H1 (cell line): Measurements from ENCODE around the gene RNF8. TPM values are rescaled to one million over a fixed set of nuclear protein-coding genes. Genes with fewer than 3 reads are reported as not detected.
A peak's percentile ranks its signal among the peaks of the same experiment; 100 is the strongest.

Source experiments
- CTCF ChIA-PET: fragments of 300-600 bp; sonication (Branson Sonifier 250); formaldehyde crosslinking; loops from one replicate; lab custom pipeline; 2021; ENCODE audit not compliant: partially characterized antibody; lab: Charles Lee
- POLR2A ChIA-PET: fragments of 300-600 bp; sonication (Branson Sonifier 250); formaldehyde crosslinking; loops from one replicate; lab custom pipeline; 2021; ENCODE audit warnings: inconsistent platforms; ENCODE audit not compliant: partially characterized antibody; lab: Charles Lee
- DNase-seq, 2 experiments: peaks; one replicate each; pipeline versions ENCODE4 v3.0.0 to v3.0.0-alpha.2; 2010 to 2022; ENCODE audit warnings: low spot score in 2 of 2, low read depth in 1 of 2, mixed read lengths in 1 of 2
- FAIRE-seq: peaks from 2 replicates; lab custom pipeline; 2011; peaks lifted over from hg19 to GRCh38; lab: Jason Lieb, UNC
- H2AFZ ChIP-seq: 2 replicates; pipeline ENCODE4 v1.8.1; 2012; ENCODE audit warnings: low read length, inconsistent platforms
- H2AK5ac ChIP-seq: 2 replicates; pipeline ENCODE4 v1.6.1; 2013; ENCODE audit warnings: low read depth, low read length
- H2BK120ac ChIP-seq: replicated peaks from 2 replicates; pipeline ENCODE3; 2013; ENCODE audit warnings: low read depth, low read length, inconsistent platforms
- H2BK12ac ChIP-seq: 2 replicates; pipeline ENCODE4 v1.6.1; 2013; ENCODE audit warnings: low read depth, low read length
- H2BK15ac ChIP-seq: 2 replicates; pipeline ENCODE4 v1.6.1; 2013; ENCODE audit warnings: low read length
- H2BK20ac ChIP-seq: 2 replicates; pipeline ENCODE4 v1.6.1; 2013; ENCODE audit warnings: low read length
- H2BK5ac ChIP-seq: 2 replicates; pipeline ENCODE4 v1.6.1; 2013; ENCODE audit warnings: low read depth, low read length
- H3K14ac ChIP-seq: 2 replicates; pipeline ENCODE4 v1.6.1; 2013; ENCODE audit warnings: inconsistent platforms; ENCODE audit not compliant: insufficient read length
- H3K18ac ChIP-seq: 2 replicates; pipeline ENCODE4 v1.6.1; 2013; ENCODE audit warnings: low read length; ENCODE audit errors: extremely low read depth
- H3K23ac ChIP-seq: 2 replicates; pipeline ENCODE4 v1.6.1; 2013; ENCODE audit warnings: inconsistent platforms; ENCODE audit not compliant: insufficient read length
- H3K23me2 ChIP-seq: 2 replicates; pipeline ENCODE4 v1.6.1; 2013; ENCODE audit warnings: low read depth, low read length
- H3K27ac ChIP-seq: 2 replicates; pipeline ENCODE4 v1.6.1; 2011; ENCODE audit warnings: low read depth, low read length, inconsistent platforms
- H3K27me3 ChIP-seq, 4 experiments: replicated peaks in 1 of 4; 1 replicate in 1 of 4; 2 replicates in 3 of 4; pipeline versions ENCODE4 v1.6.1 to v1.8.1; 2011 to 2013; ENCODE audit warnings: low read length in 3 of 4, mild to moderate bottlenecking in 3 of 4, inconsistent platforms in 2 of 4, mixed read lengths in 2 of 4, moderate library complexity in 1 of 4; ENCODE audit not compliant: control insufficient read depth in 3 of 4, insufficient read depth in 3 of 4; ENCODE audit errors: extremely low read depth in 1 of 4
- H3K36me3 ChIP-seq, 4 experiments: 2 replicates each; pipeline versions ENCODE4 v1.6.1 to v1.8.1; 2011 to 2013; ENCODE audit warnings: mild to moderate bottlenecking in 4 of 4, low read length in 3 of 4, moderate library complexity in 2 of 4, control low read depth in 1 of 4, inconsistent platforms in 1 of 4; ENCODE audit not compliant: insufficient read depth in 4 of 4, control insufficient read depth in 2 of 4
- H3K4ac ChIP-seq: replicated peaks from 2 replicates; pipeline ENCODE3; 2013; ENCODE audit warnings: low read length, low read depth, mixed read lengths, inconsistent platforms; ENCODE audit not compliant: insufficient read length
- H3K4me1 ChIP-seq, 4 experiments: replicated peaks in 1 of 4; 1 replicate in 1 of 4; 2 replicates in 3 of 4; pipeline versions ENCODE4 v1.6.1 to v1.8.1; 2011 to 2013; ENCODE audit warnings: low read length in 3 of 4, inconsistent platforms in 2 of 4, mixed read lengths in 1 of 4; ENCODE audit not compliant: insufficient read depth in 4 of 4, control insufficient read depth in 3 of 4
- H3K4me2 ChIP-seq, 2 experiments: 2 replicates each; pipeline versions ENCODE4 v1.6.1 to v1.8.1; 2011 to 2013; ENCODE audit warnings: low read depth in 2 of 2, low read length in 2 of 2, control low read depth in 1 of 2, inconsistent platforms in 1 of 2, mild to moderate bottlenecking in 1 of 2; ENCODE audit not compliant: insufficient read depth in 1 of 2
- H3K4me3 ChIP-seq, 4 experiments: fragments of 200-600, 300-600 bp in 1 of 4; sonication (generic), shearing (Covaris generic), sonication (Bioruptor Twin) in 1 of 4; 2 replicates each; pipeline versions ENCODE4 v1.5.1 to v1.8.1; 2011 to 2016; ENCODE audit warnings: low read length in 4 of 4, low read depth in 3 of 4, control low read depth in 2 of 4, inconsistent platforms in 2 of 4, mild to moderate bottlenecking in 2 of 4, mixed read lengths in 1 of 4, moderate library complexity in 1 of 4; ENCODE audit not compliant: insufficient read depth in 2 of 4; ENCODE audit errors: extremely low read depth in 1 of 4
- H3K56ac ChIP-seq: replicated peaks from 2 replicates; pipeline ENCODE3; 2013; ENCODE audit warnings: low read depth, mild to moderate bottlenecking, mixed read lengths, low read length, inconsistent platforms; ENCODE audit not compliant: insufficient read length
- H3K79me1 ChIP-seq: 2 replicates; pipeline ENCODE4 v1.6.1; 2013; ENCODE audit warnings: low read depth, low read length, control low read depth
- H3K79me2 ChIP-seq, 2 experiments: 2 replicates each; pipeline versions ENCODE4 v1.6.1 to v1.8.1; 2012 to 2013; ENCODE audit warnings: low read length in 2 of 2, mild to moderate bottlenecking in 2 of 2, inconsistent platforms in 1 of 2; ENCODE audit not compliant: insufficient read depth in 2 of 2, control insufficient read depth in 1 of 2
- H3K9ac ChIP-seq, 4 experiments: replicated peaks in 1 of 4; 1 replicate in 1 of 4; 2 replicates in 3 of 4; pipeline versions ENCODE4 v1.6.1 to v1.8.1; 2011 to 2013; ENCODE audit warnings: low read depth in 3 of 4, low read length in 3 of 4, control low read depth in 2 of 4, mild to moderate bottlenecking in 2 of 4, moderate library complexity in 2 of 4, inconsistent platforms in 1 of 4; ENCODE audit errors: extremely low read depth in 1 of 4
- H3K9me3 ChIP-seq, 2 experiments: 2 replicates each; pipeline versions ENCODE4 v1.6.1 to v1.8.1; 2012 to 2013; ENCODE audit warnings: mild to moderate bottlenecking in 2 of 2, moderate library complexity in 2 of 2, control low read depth in 1 of 2, inconsistent platforms in 1 of 2, low read depth in 1 of 2, low read length in 1 of 2, mixed read lengths in 1 of 2; ENCODE audit not compliant: insufficient read depth in 2 of 2
- H4K20me1 ChIP-seq, 2 experiments: replicated peaks in 1 of 2; 2 replicates each; pipeline versions ENCODE3 to v1.8.1; 2011 to 2013; ENCODE audit warnings: inconsistent platforms in 2 of 2, low read length in 2 of 2, mild to moderate bottlenecking in 1 of 2; ENCODE audit not compliant: insufficient read depth in 2 of 2, control insufficient read depth in 1 of 2
- H4K5ac ChIP-seq: 2 replicates; pipeline ENCODE4 v1.6.1; 2013; ENCODE audit warnings: low read length, low read depth, mixed read lengths, inconsistent platforms; ENCODE audit not compliant: insufficient read length
- H4K8ac ChIP-seq: 2 replicates; pipeline ENCODE4 v1.8.0; 2013; ENCODE audit warnings: mild to moderate bottlenecking, moderate library complexity, low read length, inconsistent platforms; ENCODE audit not compliant: insufficient read depth; ENCODE audit errors: extremely low read depth
- H4K91ac ChIP-seq: replicated peaks from 2 replicates; pipeline ENCODE3; 2013; ENCODE audit warnings: low read length, mixed read lengths, inconsistent platforms; ENCODE audit not compliant: insufficient read length
- CBX5 ChIP-seq: fragments of 300-800, 300-1000 bp; sonication (generic); IDR thresholded peaks from 2 replicates; pipeline ENCODE4 v1.7.1; 2016; ENCODE audit warnings: antibody characterized with exemption, low read length, low read depth
- EP300 ChIP-seq, 2 experiments: IDR thresholded peaks; 1 replicate in 1 of 2; 2 replicates in 1 of 2; pipeline ENCODE4 v1.6.1; 2011 to 2012; ENCODE audit warnings: low read depth in 2 of 2, low read length in 2 of 2, mild to moderate bottlenecking in 2 of 2, borderline replicate concordance in 1 of 2, inconsistent platforms in 1 of 2, moderate library complexity in 1 of 2
- EZH2 ChIP-seq: fragments of 200-600 bp; sonication (generic); IDR thresholded peaks from 2 replicates; pipeline ENCODE4 v1.7.1; 2012; ENCODE audit warnings: low read depth, mild to moderate bottlenecking, moderate library complexity, low read length, inconsistent platforms; ENCODE audit not compliant: severe bottlenecking
- GTF2F1 ChIP-seq: IDR thresholded peaks from 2 replicates; pipeline ENCODE4 v1.6.1; 2012; ENCODE audit warnings: low read depth, low read length, improper control_type of control experiment, borderline replicate concordance
- PHF8 ChIP-seq: fragments of 200-600 bp; sonication (generic); conservative IDR thresholded peaks from 2 replicates; pipeline ENCODE4 v1.7.1; 2012; ENCODE audit warnings: low read depth, mild to moderate bottlenecking, inconsistent platforms, low read length, moderate library complexity
- POLR2A ChIP-seq, 2 experiments: IDR thresholded peaks; 1 replicate in 1 of 2; 2 replicates in 1 of 2; pipeline ENCODE4 v1.6.1; 2011; ENCODE audit warnings: low read depth in 2 of 2, low read length in 2 of 2, mild to moderate bottlenecking in 2 of 2; ENCODE audit errors: control extremely low read depth in 1 of 2
- SP2 ChIP-seq: IDR thresholded peaks from 2 replicates; pipeline ENCODE4 v1.6.1; 2012; ENCODE audit warnings: mild to moderate bottlenecking, low read length, inconsistent platforms
- WGBS, 2 experiments: shearing (Covaris generic) in 1 of 2; methylation state at CpG; one replicate each; pipeline versions ENCODE4 v1.1.6 to v1.1.7; 2013 to 2015; ENCODE audit warnings: low lambda C conversion rate in 2 of 2, mixed read lengths in 2 of 2, inconsistent platforms in 1 of 2, low coverage in 1 of 2, missing lambda C conversion rate in 1 of 2; ENCODE audit not compliant: insufficient replicate concordance in 2 of 2, insufficient coverage in 1 of 2, insufficient read length in 1 of 2; ENCODE audit errors: extremely low coverage in 1 of 2, missing lambda C conversion rate in 1 of 2; 5-methylcytosine and 5-hydroxymethylcytosine counted together
- polyA plus RNA-seq, 7 experiments: library from polyadenylated mRNA; depleted of rRNA in 3 of 7; stranded (reverse) in 5 of 7; unstranded in 2 of 7; fragments of >200 nt in 5 of 7; fragments of 200-250 nt in 2 of 7; gene quantifications; 1 replicate in 5 of 7; 2 replicates in 1 of 7; 4 replicates in 1 of 7; pipeline versions ENCODE4 v1.2.1 to v1.2.3, GENCODE V29; 2011 to 2013; ENCODE audit warnings: missing spikeins in 2 of 7, mixed read lengths in 2 of 7
- total RNA-seq: library from RNA; stranded (reverse); fragmentation: NEBNext Ultra II Directional; extraction: Animal tissue kit (Norgen Biotek cat#: 25700); gene quantifications from 2 replicates; pipeline ENCODE4 v1.2.1, GENCODE V29; 2021
- TF ChIP-seq, protein P1 (sequence below): IDR thresholded peaks from 2 replicates; pipeline ENCODE4 v1.6.1; 2012; ENCODE audit warnings: low read length, inconsistent platforms

The RNF8 gene
- total and polyA plus RNA-seq, 2 of the 8 experiments (the other 6 are each of a cell fraction or from before 2014, with no cell fraction given), result 20.3 to 44.7 TPM

DNA sequence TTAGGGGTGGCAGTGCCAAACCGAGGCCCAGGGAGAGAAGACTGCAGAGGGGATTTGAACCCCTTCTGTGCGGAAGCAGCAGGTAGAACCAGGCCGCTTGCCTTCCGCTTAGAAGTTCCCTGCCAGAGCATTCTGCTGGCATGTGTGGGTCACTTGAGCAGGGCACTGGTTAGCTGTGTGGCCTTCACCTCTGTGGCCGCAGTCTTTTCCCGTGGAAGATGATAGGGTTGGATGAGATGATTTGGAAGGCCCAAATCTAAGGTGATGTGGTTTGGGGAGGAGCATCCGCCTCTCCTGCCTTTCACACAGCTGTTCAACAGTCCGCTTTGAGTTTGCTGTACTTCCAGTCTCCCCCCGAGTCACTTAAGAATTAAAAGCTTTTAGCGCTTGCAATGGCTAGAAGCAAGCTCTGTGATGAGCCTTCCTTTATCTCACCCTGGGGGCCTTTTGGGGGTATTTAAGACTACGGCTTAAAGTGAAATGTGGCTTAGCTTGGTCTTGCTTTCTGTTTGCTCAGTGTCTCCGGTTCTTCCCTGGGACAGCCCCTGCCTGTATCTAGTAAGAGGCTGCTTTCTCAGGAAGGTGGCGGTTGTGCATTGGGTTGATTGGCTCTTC lies 80.0 kb downstream of the RNF8 start:
- H3K14ac ChIP-seq, result no peak overlapping the region
- peaks cover 11% of the 10 kb centered on the region for H3K23me2 ChIP-seq
- ChIA-PET POLR2A (interaction anchor here (0.9 to 1.9 kb wide), 5 partner anchors 11 to 79 kb away, joined by 3 to 5 read pairs (median 3); no protein-coding TSS in a partner anchor), CTCF (interaction anchor here (1.2 to 2.3 kb wide), 5 partner anchors 10 to 411 kb away, joined by 3 to 10 read pairs (median 4); no protein-coding TSS in a partner anchor)
- no peak overlapping the region for H2BK5ac ChIP-seq
- H3K9me3 ChIP-seq, result no peaks in the 10 kb centered on the region
- no peaks in the 10 kb centered on the region for H3K27me3 ChIP-seq
- H3K4me2 ChIP-seq, result peak overlapping the region; percentile 92 to 95
- no peak overlapping the region for H4K5ac ChIP-seq
- H3K18ac ChIP-seq, result no peak overlapping the region
- peak overlapping the region; percentile 96 for H4K8ac ChIP-seq
- no peaks in the 10 kb centered on the region for H4K20me1 ChIP-seq
- H3K4me1 ChIP-seq, result peaks cover 0 to 12% (median 3%) of the 10 kb centered on the region in 4 experiments; a peak in 4 of 7 replicates
- no peak overlapping the region for H3K4ac ChIP-seq
- H3K23ac ChIP-seq, result no peak overlapping the region
- DNase-seq (no peak), FAIRE-seq (no peak)
- WGBS, 2 experiments, result 40% methylated on average over 13 of the region's 13 CpGs; no CpG with 5 or more reads in 1 of the 2 experiments
- H2AFZ ChIP-seq, result no peak overlapping the region
- peaks cover 8% of the 10 kb centered on the region for H3K79me1 ChIP-seq
- H3K9ac ChIP-seq, result peak overlapping the region; percentile 52 to 93 (median 69)
- H3K27ac ChIP-seq, result no peak overlapping the region
- no peak overlapping the region for H2BK120ac ChIP-seq
- TF ChIP-seq GTF2F1 (no peak), POLR2A (IDR thresholded peaks at IDR 0.05; ENCODE audit: control extremely low read depth in 1 of 2, low read depth in 2 of 2, low read length in 2 of 2) (no peak), EP300 (IDR thresholded peaks at IDR 0.05; ENCODE audit: borderline replicate concordance in 1 of 2, low read depth in 2 of 2, low read length in 2 of 2) (no peak), EZH2 (no peak), CBX5 (no peak), SP2 (no peak), PHF8 (no peak)
- TF ChIP-seq, protein P1, sequence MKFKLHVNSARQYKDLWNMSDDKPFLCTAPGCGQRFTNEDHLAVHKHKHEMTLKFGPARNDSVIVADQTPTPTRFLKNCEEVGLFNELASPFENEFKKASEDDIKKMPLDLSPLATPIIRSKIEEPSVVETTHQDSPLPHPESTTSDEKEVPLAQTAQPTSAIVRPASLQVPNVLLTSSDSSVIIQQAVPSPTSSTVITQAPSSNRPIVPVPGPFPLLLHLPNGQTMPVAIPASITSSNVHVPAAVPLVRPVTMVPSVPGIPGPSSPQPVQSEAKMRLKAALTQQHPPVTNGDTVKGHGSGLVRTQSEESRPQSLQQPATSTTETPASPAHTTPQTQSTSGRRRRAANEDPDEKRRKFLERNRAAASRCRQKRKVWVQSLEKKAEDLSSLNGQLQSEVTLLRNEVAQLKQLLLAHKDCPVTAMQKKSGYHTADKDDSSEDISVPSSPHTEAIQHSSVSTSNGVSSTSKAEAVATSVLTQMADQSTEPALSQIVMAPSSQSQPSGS, result no peak
- H2AK5ac ChIP-seq, result no peak overlapping the region
- no peak overlapping the region for H3K56ac ChIP-seq
- peaks cover 0 to 25% of the 10 kb centered on the region in 2 experiments; a peak in 2 of 4 replicates for H3K79me2 ChIP-seq
- H3K36me3 ChIP-seq, result peaks cover 7 to 19% (median 9%) of the 10 kb centered on the region in 4 experiments; a peak in 5 of 8 replicates
- no peak overlapping the region for H2BK15ac ChIP-seq
- H4K91ac ChIP-seq, result no peak overlapping the region
- H2BK12ac ChIP-seq, result peak overlapping the region; percentile 44; the same call in 1 of the 2 replicates
- peak overlapping the region; percentile 80 to 92 (median 86) for H3K4me3 ChIP-seq
- H2BK20ac ChIP-seq, result no peak overlapping the region
